K562 (cell line): ENCODE data around the gene VTA1. TPM values are rescaled to one million over a fixed set of nuclear protein-coding genes. Genes with fewer than 3 reads are reported as not detected.

Experiments
- HDAC2 ChIP-seq: fragments of 450-650 bp; IDR thresholded peaks from 2 replicates; pipeline ENCODE4 v1.6.1; 2016; ENCODE audit warnings: mild to moderate bottlenecking
- HIVEP1 ChIP-seq: fragments of 250-450 bp; sonication (Bioruptor Pico); IDR thresholded peaks from 2 replicates; pipeline ENCODE4 v1.4.0; 2020; ENCODE audit warnings: mild to moderate bottlenecking
- JUN ChIP-seq, 2 experiments: sonication (generic) in 1 of 2; formaldehyde crosslinking in 1 of 2; IDR thresholded peaks; 2 replicates each; pipeline versions ENCODE4 v1.6.1 to v1.8.0; 2012 to 2022; ENCODE audit warnings: borderline replicate concordance in 2 of 2, mild to moderate bottlenecking in 2 of 2, improper control_type of control experiment in 1 of 2, low read depth in 1 of 2, low read length in 1 of 2, missing genetic modification reagents in 1 of 2
- MIER1 ChIP-seq: fragments of 450-650 bp; IDR thresholded peaks from 2 replicates; pipeline ENCODE4 v1.6.1; 2016; ENCODE audit warnings: antibody characterized with exemption, mild to moderate bottlenecking, low read depth
- MTF1 ChIP-seq: fragments of 250-450 bp; sonication (Bioruptor Pico); IDR thresholded peaks from 2 replicates; pipeline ENCODE4 v1.9.0; 2021; ENCODE audit warnings: moderate library complexity, mild to moderate bottlenecking, inconsistent platforms, borderline replicate concordance
- NFIC ChIP-seq: fragments of 450-650 bp; IDR thresholded peaks from 2 replicates; pipeline ENCODE4 v1.6.1; 2017; ENCODE audit warnings: mild to moderate bottlenecking, inconsistent platforms
- SOX6 ChIP-seq: fragments of 450-650 bp; IDR thresholded peaks from 2 replicates; pipeline ENCODE4 v1.6.1; 2014; ENCODE audit warnings: mild to moderate bottlenecking
- XRCC4 ChIP-seq: IDR thresholded peaks from one replicate; pipeline ENCODE4 v1.6.1; 2011; ENCODE audit not compliant: insufficient read depth, insufficient read length; ENCODE audit errors: extremely low read depth
- ZBTB17 ChIP-seq: fragments of 450-650 bp; formaldehyde crosslinking; IDR thresholded peaks from 2 replicates; pipeline ENCODE4 v1.4.0; 2020; ENCODE audit warnings: mild to moderate bottlenecking
- ZC3H11A ChIP-seq: IDR thresholded peaks from 2 replicates; pipeline ENCODE4 v1.6.1; 2012; ENCODE audit warnings: low read depth, low read length, improper control_type of control experiment
- ZNF197 ChIP-seq: fragments of 200-800 bp; sonication (Bioruptor generic); IDR thresholded peaks from 2 replicates; pipeline ENCODE4 v1.6.1; 2016; ENCODE audit warnings: low read depth, missing genetic modification characterization, missing compliant biosample characterization
- ZNF436 ChIP-seq: fragments of 250-450, 450-650 bp; sonication (Bioruptor Pico); formaldehyde crosslinking; IDR thresholded peaks from 2 replicates; pipeline ENCODE4 v1.7.0; 2020; ENCODE audit warnings: mild to moderate bottlenecking
- ZNF584 ChIP-seq: fragments of 200-800 bp; sonication (Bioruptor generic); IDR thresholded peaks from 2 replicates; pipeline ENCODE4 v1.6.1; 2016; ENCODE audit warnings: low read depth, mild to moderate bottlenecking, missing genetic modification characterization, missing compliant biosample characterization
- polyA plus RNA-seq, 8 experiments: library from polyadenylated mRNA; depleted of rRNA in 4 of 8; stranded (reverse) in 5 of 8; unstranded in 3 of 8; fragments of >200 nt; fragmentation: Nextera tagmentation in 2 of 8; fragmentation: Illumina TruSeq in 1 of 8; extraction: Ambion mirVana in 2 of 8; extraction: Trizol in 1 of 8; gene quantifications; 2 replicates each; pipeline versions ENCODE4 v1.2.1 to v1.2.3, GENCODE V29; 2011 to 2014; ENCODE audit warnings: inconsistent platforms in 1 of 8, missing spikeins in 1 of 8
- total RNA-seq, 7 experiments: library from RNA; depleted of rRNA in 6 of 7; stranded (reverse); fragments of >200 nt in 6 of 7; fragmentation: Illumina TruSeq in 2 of 7; extraction: Trizol in 2 of 7; gene quantifications; 2 replicates each; pipeline versions ENCODE4 v1.2.1 to v1.2.3, GENCODE V29; 2011 to 2021; ENCODE audit warnings: low replicate concordance in 1 of 7
- TF ChIP-seq, protein P1 (sequence below): IDR thresholded peaks from 3 replicates; pipeline ENCODE4 v1.6.1; 2011; ENCODE audit warnings: borderline replicate concordance, mild to moderate bottlenecking, moderate library complexity; ENCODE audit not compliant: insufficient read length; ENCODE audit errors: extremely low read depth
- TF ChIP-seq, protein P2 (sequence below), 2 experiments: fragments of 250-450 bp in 1 of 2; fragments of 450-650 bp in 1 of 2; sonication (Bioruptor Pico) in 1 of 2; IDR thresholded peaks; 2 replicates each; pipeline versions ENCODE4 v1.6.1 to v1.8.0; 2016 to 2021; ENCODE audit warnings: mild to moderate bottlenecking in 2 of 2, moderate library complexity in 2 of 2, missing compliant biosample characterization in 1 of 2, missing genetic modification characterization in 1 of 2
- TF ChIP-seq, protein P3 (sequence below): fragments of 250-450 bp; sonication (Bioruptor Pico); IDR thresholded peaks from 2 replicates; pipeline ENCODE4 v1.8.0; 2021; ENCODE audit warnings: mild to moderate bottlenecking, moderate library complexity
- TF ChIP-seq, protein P4 (sequence below): fragments of 150-350 bp; conservative IDR thresholded peaks from 2 replicates; pipeline ENCODE4 v1.6.1; 2014; ENCODE audit warnings: low read length

VTA1 gene
- total and polyA plus RNA-seq, 9 of the 15 experiments (the other 6 are each of a cell fraction or from before 2014, with no cell fraction given) = 47.8 to 182 (median 84.6) TPM

DNA sequence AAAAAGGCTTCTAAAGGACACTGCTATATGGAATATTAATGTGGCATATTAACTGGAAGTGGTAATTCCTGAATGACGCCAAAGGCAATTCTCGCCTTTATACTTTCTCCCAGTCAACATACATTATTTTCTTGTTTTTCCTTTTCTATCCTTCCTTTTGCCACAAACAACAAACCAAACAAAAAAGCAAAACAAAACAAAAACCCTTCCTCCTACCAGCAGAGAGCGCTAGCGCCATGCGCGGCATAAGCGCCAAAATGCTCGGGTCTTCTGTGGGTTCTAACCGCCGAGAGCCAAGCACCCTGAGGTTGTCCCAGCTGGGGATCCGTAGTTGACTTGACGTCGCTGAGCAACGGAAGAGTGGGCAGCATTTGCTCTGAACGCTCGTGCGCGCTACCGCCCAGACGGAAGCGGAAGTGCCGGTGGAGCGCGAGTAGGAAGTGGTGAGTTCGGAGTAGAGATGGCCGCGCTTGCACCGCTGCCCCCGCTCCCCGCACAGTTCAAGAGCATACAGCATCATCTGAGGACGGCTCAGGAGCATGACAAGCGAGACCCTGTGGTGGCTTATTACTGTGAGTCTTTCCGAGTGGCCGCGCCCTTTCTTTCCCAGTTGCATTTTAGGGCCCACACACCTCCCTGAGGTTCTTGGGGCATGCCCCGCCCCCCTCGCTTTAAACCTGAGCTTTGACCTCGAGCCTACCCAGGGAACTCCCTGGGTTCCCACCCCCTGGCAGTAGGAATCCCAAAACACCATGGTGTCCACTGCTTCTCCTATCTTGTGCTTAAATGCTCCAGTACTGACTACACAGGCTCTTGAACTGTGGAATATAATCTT is at the start of gene VTA1, which contains the start of gene NMBR (continued):
- TF ChIP-seq ZNF584 (CRISPR knock-in tag) (no peak), ZNF197 (no peak), HIVEP1 (CRISPR knock-in tag) (no peak), MTF1 (no peak), MIER1 (no peak), JUN (IDR thresholded peaks at IDR 0.05; ENCODE audit: borderline replicate concordance, low read depth, low read length) (peak; percentile 79; the same call in 1 of the 2 replicates), JUN (CRISPR knock-in tag; IDR thresholded peaks at IDR 0.05; ENCODE audit: borderline replicate concordance) (no peak), ZC3H11A (no peak), HDAC2 (peak; percentile 97), NFIC (peak; percentile 64), ZNF436 (CRISPR knock-in tag) (no peak), ZBTB17 (CRISPR knock-in tag) (no peak), SOX6 (peak; percentile 70), XRCC4 (no peak)
- TF ChIP-seq, protein P1, sequence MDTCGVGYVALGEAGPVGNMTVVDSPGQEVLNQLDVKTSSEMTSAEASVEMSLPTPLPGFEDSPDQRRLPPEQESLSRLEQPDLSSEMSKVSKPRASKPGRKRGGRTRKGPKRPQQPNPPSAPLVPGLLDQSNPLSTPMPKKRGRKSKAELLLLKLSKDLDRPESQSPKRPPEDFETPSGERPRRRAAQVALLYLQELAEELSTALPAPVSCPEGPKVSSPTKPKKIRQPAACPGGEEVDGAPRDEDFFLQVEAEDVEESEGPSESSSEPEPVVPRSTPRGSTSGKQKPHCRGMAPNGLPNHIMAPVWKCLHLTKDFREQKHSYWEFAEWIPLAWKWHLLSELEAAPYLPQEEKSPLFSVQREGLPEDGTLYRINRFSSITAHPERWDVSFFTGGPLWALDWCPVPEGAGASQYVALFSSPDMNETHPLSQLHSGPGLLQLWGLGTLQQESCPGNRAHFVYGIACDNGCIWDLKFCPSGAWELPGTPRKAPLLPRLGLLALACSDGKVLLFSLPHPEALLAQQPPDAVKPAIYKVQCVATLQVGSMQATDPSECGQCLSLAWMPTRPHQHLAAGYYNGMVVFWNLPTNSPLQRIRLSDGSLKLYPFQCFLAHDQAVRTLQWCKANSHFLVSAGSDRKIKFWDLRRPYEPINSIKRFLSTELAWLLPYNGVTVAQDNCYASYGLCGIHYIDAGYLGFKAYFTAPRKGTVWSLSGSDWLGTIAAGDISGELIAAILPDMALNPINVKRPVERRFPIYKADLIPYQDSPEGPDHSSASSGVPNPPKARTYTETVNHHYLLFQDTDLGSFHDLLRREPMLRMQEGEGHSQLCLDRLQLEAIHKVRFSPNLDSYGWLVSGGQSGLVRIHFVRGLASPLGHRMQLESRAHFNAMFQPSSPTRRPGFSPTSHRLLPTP = no peak
- TF ChIP-seq, protein P2, sequence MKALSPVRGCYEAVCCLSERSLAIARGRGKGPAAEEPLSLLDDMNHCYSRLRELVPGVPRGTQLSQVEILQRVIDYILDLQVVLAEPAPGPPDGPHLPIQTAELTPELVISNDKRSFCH (CRISPR knock-in tag; IDR thresholded peaks at IDR 0.05) = no peak
- TF ChIP-seq, protein P2 (tag; IDR thresholded peaks at IDR 0.05) = peak; percentile 33; the same call in 1 of the 2 replicates
- TF ChIP-seq, protein P3, sequence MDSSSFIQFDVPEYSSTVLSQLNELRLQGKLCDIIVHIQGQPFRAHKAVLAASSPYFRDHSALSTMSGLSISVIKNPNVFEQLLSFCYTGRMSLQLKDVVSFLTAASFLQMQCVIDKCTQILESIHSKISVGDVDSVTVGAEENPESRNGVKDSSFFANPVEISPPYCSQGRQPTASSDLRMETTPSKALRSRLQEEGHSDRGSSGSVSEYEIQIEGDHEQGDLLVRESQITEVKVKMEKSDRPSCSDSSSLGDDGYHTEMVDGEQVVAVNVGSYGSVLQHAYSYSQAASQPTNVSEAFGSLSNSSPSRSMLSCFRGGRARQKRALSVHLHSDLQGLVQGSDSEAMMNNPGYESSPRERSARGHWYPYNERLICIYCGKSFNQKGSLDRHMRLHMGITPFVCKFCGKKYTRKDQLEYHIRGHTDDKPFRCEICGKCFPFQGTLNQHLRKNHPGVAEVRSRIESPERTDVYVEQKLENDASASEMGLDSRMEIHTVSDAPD (CRISPR knock-in tag) = no peak
- TF ChIP-seq, protein P4, sequence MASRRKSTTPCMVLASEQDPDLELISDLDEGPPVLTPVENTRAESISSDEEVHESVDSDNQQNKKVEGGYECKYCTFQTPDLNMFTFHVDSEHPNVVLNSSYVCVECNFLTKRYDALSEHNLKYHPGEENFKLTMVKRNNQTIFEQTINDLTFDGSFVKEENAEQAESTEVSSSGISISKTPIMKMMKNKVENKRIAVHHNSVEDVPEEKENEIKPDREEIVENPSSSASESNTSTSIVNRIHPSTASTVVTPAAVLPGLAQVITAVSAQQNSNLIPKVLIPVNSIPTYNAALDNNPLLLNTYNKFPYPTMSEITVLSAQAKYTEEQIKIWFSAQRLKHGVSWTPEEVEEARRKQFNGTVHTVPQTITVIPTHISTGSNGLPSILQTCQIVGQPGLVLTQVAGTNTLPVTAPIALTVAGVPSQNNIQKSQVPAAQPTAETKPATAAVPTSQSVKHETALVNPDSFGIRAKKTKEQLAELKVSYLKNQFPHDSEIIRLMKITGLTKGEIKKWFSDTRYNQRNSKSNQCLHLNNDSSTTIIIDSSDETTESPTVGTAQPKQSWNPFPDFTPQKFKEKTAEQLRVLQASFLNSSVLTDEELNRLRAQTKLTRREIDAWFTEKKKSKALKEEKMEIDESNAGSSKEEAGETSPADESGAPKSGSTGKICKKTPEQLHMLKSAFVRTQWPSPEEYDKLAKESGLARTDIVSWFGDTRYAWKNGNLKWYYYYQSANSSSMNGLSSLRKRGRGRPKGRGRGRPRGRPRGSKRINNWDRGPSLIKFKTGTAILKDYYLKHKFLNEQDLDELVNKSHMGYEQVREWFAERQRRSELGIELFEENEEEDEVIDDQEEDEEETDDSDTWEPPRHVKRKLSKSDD = no peak
